ENCODE measurements around the gene GTF3C5. TPM values are rescaled to one million over a fixed set of nuclear protein-coding genes. Genes with fewer than 3 reads are reported as not detected.

The GTF3C5 gene
- total and polyA plus RNA-seq, 9 of the 15 experiments (the other 6 are each of a cell fraction or from before 2014, with no cell fraction given), result 3.8 to 118 (median 83.7) TPM

GRCh38 chr9:132983491-132984201 is 47.2 kb upstream of the GTF3C5 start (continued):
- no peak for TF ChIP-seq ZHX1 (conservative IDR thresholded peaks at IDR 0.05; ENCODE audit: low read length)
- TF ChIP-seq E2F8 (IDR thresholded peaks at IDR 0.05; ENCODE audit: low read depth, partially characterized antibody), result no peak
- TF ChIP-seq ZBTB33 (CRISPR knock-in tag; IDR thresholded peaks at IDR 0.05), result no peak
- no peak for TF ChIP-seq ZNF436 (CRISPR knock-in tag; IDR thresholded peaks at IDR 0.05)
- TF ChIP-seq ZC3H8 (IDR thresholded peaks at IDR 0.05), result no peak
- peak; percentile 20; the same call in 1 of the 2 replicates for TF ChIP-seq DMBX1 (CRISPR knock-in tag; IDR thresholded peaks at IDR 0.05; ENCODE audit: borderline replicate concordance)
- no peak for TF ChIP-seq ZNF277 (CRISPR knock-in tag; IDR thresholded peaks at IDR 0.05; ENCODE audit: borderline replicate concordance)
- no peak for TF ChIP-seq RFX5 (IDR thresholded peaks at IDR 0.05; ENCODE audit: low read depth, low read length)
- TF ChIP-seq JUND (IDR thresholded peaks at IDR 0.05; ENCODE audit: borderline replicate concordance, low read depth, low read length), result 0 out of 2 replicates have a peak, but pooled peaks have one; percentile 3
- TF ChIP-seq JUND (tag; IDR thresholded peaks at IDR 0.05; ENCODE audit: borderline replicate concordance, low read depth, low read length), result no peak
- no peak for TF ChIP-seq SREBF2 (CRISPR knock-in tag; IDR thresholded peaks at IDR 0.05)
- no peak for TF ChIP-seq ZFP91 (CRISPR knock-in tag; IDR thresholded peaks at IDR 0.05)
- TF ChIP-seq RUNX1 (IDR thresholded peaks at IDR 0.05; ENCODE audit: low read depth), result no peak
- TF ChIP-seq NR2F6 (CRISPR knock-in tag; IDR thresholded peaks at IDR 0.05), result no peak
